GM21529 (cell line): ENCODE results near the gene OR4Q2.
"Not testable (repeated sequence)": the region's sequence is repeated elsewhere in the genome, so short reads cannot be mapped to it uniquely, and the experiment has no call there.

Source experiments
- ATAC-seq: cut with Tn5 transposase; IDR thresholded peaks from one replicate; pipeline ENCODE4 v1.9.1; 2021; ENCODE audit not compliant: unreplicated experiment

OR4Q2 gene

DNA sequence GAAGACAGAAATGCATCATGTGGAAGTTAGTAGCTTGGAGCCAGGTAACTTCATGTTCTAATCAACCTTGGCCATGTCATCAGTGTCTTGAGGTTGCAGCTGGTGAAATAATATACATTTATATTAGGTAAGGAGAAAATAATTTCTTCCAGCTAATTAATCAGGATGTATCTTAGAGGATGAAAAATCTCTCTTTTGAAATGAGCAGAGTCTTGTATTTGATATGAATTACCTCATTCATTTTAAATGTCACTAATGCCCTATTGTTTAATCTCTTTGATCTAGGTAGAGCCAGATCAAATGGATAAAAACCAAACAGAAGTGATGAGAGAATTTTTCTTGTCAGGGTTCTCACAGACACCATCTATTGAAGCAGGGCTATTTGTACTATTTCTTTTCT lies at the start of gene OR4Q2:
Gene OR4Q2, plus strand, starts transcription at position 301 of the 400 bp plus-strand sequence.
- ATAC-seq, result no peak

DNA sequence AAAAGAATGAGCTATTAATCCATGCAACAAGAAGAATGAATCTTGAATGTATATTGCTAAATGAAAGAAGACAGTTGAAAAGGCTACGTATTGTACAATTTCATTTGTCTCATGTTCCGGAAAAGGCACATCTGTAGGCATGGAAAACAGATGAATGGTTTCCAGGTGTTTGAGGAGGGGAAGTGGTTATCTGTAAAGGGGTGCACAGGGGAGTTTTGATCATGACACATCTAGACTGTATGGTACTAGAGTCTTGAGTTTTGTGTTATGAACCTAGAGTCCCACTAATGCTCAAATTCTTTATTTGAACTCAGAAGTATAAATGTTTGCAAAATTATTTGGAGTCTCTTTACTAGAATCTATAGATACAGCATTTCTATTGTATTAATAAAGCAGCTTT lies 32.2 kb upstream of the OR4Q2 start:
- not testable (repeated sequence) for ATAC-seq

DNA sequence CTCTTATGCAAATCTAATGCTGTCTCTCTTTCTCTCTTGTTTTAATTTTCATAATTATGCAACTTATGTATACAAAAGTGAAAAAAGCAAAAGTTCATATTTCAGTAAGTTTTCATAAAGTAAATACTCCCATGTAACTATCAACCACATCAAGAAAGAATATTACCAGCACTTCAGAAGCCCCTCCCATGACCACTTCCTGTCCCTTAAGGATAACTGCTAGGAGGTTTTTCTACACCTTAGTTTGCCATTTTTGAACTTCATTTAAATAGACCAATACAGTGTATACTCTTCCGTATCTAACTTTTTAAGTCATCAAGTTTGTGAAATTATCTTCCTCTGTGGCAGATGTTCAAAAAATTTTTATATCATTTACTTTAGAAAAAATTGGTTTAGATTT lies 27.1 kb upstream of the OR4Q2 start:
- ATAC-seq, result no peak

DNA sequence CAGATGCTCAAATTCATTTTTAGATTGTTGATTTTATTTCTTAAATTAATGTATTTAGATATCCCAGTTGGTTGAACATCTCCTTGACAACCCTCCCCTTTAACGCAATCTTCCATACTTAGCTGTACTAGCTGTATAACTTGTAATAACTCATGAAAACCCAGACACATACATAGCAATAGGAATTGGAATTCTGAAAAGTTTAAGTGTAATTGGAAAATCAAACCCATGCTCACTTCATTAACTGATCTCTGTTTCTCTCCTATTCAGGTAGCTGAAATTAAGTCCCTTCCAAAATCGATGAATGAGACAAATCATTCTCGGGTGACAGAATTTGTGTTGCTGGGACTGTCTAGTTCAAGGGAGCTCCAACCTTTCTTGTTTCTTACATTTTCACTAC lies 26.7 kb upstream of the OR4Q2 start, which contains the start of gene OR4K15:
Gene OR4K15, plus strand, starts transcription at position 301 of the 400 bp plus-strand sequence. Its CDS starts 0 bp downstream, at position 301.
- ATAC-seq, result no peak

DNA sequence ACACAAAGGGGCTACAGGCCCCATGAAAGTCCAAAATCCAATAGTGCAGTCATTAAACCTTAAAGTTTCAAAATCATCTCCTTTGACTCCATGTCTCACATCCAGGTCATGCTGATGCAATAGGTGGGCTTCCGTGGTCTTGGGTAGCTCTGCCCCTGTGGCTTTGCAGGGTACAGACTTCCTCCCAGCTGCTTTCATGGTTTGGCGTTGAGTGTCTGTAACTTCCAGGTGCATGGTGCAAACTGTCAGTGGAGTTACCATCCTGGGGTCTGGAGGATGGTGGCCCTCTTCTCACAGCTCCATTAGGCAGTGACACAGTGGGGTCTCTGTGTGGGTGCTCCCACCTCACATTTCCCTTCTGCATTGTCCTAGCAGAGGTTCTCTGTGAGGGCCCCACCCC lies 8.5 kb upstream of the OR4Q2 start:
- no peak for ATAC-seq

DNA sequence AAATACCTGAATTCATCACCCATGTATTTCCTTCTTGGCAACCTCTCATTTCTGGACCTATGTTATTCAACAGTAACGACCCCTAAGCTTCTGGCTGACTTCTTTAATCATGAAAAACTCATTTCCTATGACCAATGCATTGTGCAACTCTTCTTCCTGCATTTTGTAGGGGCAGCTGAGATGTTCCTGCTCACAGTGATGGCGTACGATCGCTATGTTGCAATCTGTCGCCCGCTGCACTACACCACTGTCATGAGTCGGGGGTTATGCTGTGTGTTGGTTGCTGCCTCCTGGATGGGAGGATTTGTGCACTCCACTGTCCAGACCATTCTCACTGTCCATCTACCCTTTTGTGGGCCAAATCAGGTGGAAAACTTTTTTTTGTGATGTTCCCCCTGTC lies 356 bp downstream of the OR4Q2 start:
- ATAC-seq, result no peak

DNA sequence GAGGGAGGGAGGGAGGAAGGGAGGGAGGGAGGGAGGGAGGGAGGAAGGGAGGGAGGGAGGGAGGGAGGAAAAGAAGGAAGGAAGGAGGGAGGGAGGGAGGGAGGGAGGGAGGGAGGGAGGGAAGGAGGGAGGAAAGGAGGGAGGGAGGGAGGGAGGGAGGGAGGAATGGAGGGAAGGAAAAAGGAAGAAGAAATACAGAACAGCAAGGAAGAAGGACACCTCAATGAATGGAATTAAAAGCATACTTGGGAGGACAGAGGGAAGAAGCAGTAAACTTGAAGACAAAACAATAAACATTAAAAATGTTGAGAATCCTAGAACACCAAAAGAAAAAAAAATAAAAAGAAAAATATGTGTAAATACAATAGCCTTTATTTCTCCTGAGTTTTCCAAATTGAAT lies 6.2 kb downstream of the OR4Q2 start:
- no peak for ATAC-seq

DNA sequence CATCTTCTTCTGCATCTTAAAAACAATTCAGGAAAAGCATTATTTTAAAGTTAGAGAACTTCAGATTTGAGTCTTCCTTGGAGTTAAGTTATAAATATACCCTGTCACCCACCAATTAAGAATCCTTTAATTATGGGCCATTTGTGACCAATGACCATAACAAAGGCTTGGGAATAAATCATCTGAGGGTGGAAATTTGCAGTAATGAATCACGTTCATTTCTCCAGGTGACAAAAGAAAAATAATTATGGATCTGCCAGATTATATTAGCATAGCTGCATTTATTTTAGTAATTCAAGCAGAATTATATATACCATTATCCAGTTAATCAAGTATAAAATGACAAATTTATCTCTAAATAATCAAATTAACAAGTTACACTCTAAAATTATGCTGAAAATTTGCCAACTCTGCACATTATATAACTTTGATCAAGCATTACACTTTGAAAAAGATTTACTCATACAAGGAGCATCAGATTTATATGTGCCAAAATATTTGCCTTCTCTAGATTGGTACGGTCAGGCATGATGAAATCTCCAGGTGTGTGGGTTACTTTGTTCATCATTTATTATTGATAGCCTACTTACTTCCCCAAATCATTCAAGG lies 17.4 kb downstream of the OR4Q2 start, which contains the start of gene OR4K14:
Gene OR4K14, minus strand, starts transcription at position 51 of the 609 bp plus-strand sequence. CDS start 4,114 bp downstream, outside the sequence.
- no peak for ATAC-seq

DNA sequence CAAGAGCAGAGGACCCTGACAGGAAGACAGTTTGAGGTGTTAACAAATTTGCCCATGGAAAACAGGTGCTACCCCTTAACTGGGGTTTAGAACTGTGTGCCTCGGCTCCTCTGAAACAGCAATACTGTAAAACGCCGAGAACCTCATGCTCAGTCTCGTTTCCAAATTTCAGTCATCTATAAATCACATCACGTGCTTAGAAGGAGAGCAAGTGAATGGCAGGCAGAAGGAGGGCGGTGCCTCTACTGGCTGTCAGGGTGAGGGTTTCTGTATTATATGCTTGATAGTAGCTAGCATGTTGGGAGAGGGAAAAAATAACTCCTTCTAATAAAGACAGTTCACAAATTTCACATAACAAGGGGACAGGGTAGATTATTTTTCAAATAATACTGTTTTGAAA lies 29.1 kb downstream of the OR4Q2 start:
- ATAC-seq, result no peak

DNA sequence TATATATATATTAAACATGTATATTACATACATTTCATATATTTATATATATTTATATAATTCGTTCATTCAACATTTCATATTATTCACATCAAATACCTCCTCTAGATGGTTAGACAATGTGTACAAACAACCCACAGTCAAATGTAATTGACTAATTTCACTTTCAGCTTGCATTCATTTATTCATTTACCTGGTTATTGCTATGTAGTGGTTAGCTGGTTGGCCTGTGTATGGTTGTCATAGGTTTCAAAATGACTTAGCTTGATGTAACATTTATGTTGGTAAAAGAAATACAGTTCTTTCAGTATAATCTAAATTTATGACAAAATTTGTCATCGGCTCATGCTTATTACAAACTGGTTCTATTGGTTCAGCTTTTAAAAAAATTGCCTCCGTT lies 33.5 kb downstream of the OR4Q2 start:
- no peak for ATAC-seq

DNA sequence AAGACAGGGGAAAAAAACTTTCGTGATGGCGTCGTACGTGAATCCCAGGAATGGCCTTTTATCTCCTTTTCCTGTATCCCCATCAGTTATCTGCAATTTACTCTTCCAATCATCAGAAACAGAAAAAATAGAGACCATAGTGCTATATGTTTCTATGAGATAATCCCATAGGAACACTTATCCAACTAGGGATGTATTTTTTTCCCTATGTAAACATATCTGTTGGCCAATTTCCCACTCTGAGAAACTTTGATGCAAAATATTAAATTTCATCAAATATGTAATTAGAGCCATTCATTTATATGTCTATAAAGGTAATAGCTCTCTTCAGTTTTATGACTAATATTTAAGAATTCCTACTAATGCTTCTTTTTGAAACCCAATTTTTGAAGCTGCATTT lies 34.0 kb downstream of the OR4Q2 start, which contains the start of gene OR4K13:
Gene OR4K13, minus strand, starts transcription at position 101 of the 400 bp plus-strand sequence. CDS start 1,280 bp downstream, outside the sequence.
- ATAC-seq, result no peak

DNA sequence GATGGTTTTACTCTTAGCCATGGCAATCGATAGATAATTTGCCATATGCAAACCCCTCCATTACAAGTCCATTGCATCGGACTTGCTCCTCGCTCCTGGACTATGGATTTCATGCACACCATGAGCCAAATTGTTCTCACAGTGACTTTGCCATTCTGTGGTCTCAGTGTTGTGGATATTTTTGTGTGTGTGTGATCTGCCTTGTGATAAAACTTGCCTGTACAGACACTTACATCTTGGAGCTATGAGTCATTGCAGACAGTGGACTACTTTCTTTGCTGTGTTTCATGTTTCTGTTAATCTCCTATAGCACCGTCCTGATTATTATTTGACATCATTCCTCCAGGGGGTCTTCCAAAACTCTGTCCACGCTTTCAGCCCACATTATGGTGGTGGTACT lies 42.3 kb downstream of the OR4Q2 start:
- no peak for ATAC-seq

DNA sequence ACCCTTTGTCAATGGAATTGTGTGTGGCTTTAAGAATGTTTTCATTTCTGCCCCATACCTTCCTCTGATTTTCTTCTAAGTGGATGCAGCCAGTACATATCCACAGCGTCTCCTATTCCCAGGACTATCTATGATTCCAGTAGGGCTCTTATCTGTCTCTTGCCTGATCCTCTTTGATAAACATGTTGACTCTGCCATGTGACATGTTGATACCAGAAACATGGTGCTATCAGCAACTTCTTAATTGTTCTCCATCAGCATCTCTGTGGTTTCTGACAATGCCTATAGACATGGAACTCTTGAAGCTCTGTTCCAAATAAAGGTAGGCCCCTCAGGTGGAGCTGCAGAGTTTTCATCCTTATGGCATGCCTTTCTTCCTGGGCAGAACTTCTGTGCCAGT lies 46.2 kb downstream of the OR4Q2 start:
- ATAC-seq, result no peak
